GM21423 (cell line): Measurements from ENCODE around the gene P2RY1.
"Not testable (repeated sequence)": the region's sequence is repeated elsewhere in the genome, so short reads cannot be mapped to it uniquely, and the experiment has no call there.

Experiments
- ATAC-seq: cut with Tn5 transposase; IDR thresholded peaks from one replicate; pipeline ENCODE4 v1.9.1; 2021; ENCODE audit warnings: mild to moderate bottlenecking, moderate library complexity; ENCODE audit not compliant: unreplicated experiment

Gene P2RY1

GRCh38 chr3:152835601-152836102 lies 721 bp downstream of the P2RY1 start:
- ATAC-seq, result peak; percentile 3

- no peak for ATAC-seq
Observed at GRCh38 chr3:152836269-152836668, 1.3 kb downstream of the P2RY1 start.

GRCh38 chr3:152839511-152839910 lies 4.6 kb downstream of the P2RY1 start:
- no peak for ATAC-seq

GRCh38 chr3:152841131-152841530 lies 6.2 kb downstream of the P2RY1 start:
- ATAC-seq, result no peak

GRCh38 chr3:152842413-152842812 lies 7.5 kb downstream of the P2RY1 start:
- ATAC-seq, result no peak

GRCh38 chr3:152843955-152844354 lies 9.0 kb downstream of the P2RY1 start:
- peak; percentile 67 for ATAC-seq

- ATAC-seq, result not testable (repeated sequence)
Observed at GRCh38 chr3:152846572-152847202, 11.8 kb downstream of the P2RY1 start.

- not testable (repeated sequence) for ATAC-seq
Observed at GRCh38 chr3:152847599-152847998, 12.7 kb downstream of the P2RY1 start.

GRCh38 chr3:152849996-152850578 lies 15.2 kb downstream of the P2RY1 start:
- no peak for ATAC-seq

GRCh38 chr3:152853196-152853595 lies 18.3 kb downstream of the P2RY1 start:
- ATAC-seq, result no peak

- no peak for ATAC-seq
Observed at GRCh38 chr3:152857082-152857481, 22.2 kb downstream of the P2RY1 start.

- no peak for ATAC-seq
Observed at GRCh38 chr3:152858170-152858800, 23.4 kb downstream of the P2RY1 start.

- ATAC-seq, result no peak
Observed at GRCh38 chr3:152860736-152861135, 25.8 kb downstream of the P2RY1 start.

GRCh38 chr3:152865668-152866245 lies 30.8 kb downstream of the P2RY1 start:
- no peak for ATAC-seq

GRCh38 chr3:152870027-152870426 lies 35.1 kb downstream of the P2RY1 start:
- ATAC-seq, result no peak

GRCh38 chr3:152873314-152873713 lies 38.4 kb downstream of the P2RY1 start:
- ATAC-seq, result not testable (repeated sequence)

- no peak for ATAC-seq
Observed at GRCh38 chr3:152874896-152875749, 40.2 kb downstream of the P2RY1 start.

GRCh38 chr3:152879130-152879789 lies 44.3 kb downstream of the P2RY1 start:
- ATAC-seq, result no peak

GRCh38 chr3:152879790-152880174 lies 44.9 kb downstream of the P2RY1 start:
- ATAC-seq, result no peak

- no peak for ATAC-seq
Observed at GRCh38 chr3:152885076-152885475, 50.1 kb downstream of the P2RY1 start.
